GM12891 (cell line): ENCODE results near the gene LIMS2.

Experiments used
- PAX5 ChIP-seq: IDR thresholded peaks from 2 replicates; pipeline ENCODE4 v1.6.1; 2011; ENCODE audit warnings: low read length, moderate library complexity, mild to moderate bottlenecking; ENCODE audit not compliant: insufficient read depth, severe bottlenecking
- POLR2A ChIP-seq: IDR thresholded peaks from 2 replicates; pipeline ENCODE4 v1.6.1; 2011; ENCODE audit warnings: low read depth, low read length, control low read depth
- POLR2AphosphoS5 ChIP-seq: IDR thresholded peaks from 2 replicates; pipeline ENCODE4 v1.6.1; 2011; ENCODE audit warnings: low read depth, low read length, control low read depth
- POU2F2 ChIP-seq: IDR thresholded peaks from 2 replicates; pipeline ENCODE4 v1.6.1; 2011; ENCODE audit warnings: low read depth, mild to moderate bottlenecking, control low read depth, low read length, moderate library complexity
- SPI1 ChIP-seq: IDR thresholded peaks from 2 replicates; pipeline ENCODE4 v1.6.1; 2011; ENCODE audit warnings: low read depth, low read length, control low read depth
- TAF1 ChIP-seq: IDR thresholded peaks from 2 replicates; pipeline ENCODE4 v1.6.1; 2011; ENCODE audit warnings: low read depth, low read length, control low read depth

- TF ChIP-seq TAF1 (peak; percentile 95), POLR2A (peak; percentile 98), POLR2AphosphoS5 (peak; percentile 94), PAX5 (peak; percentile 49), SPI1 (peak; percentile 46), POU2F2 (peak; percentile 71; the same call in 1 of the 2 replicates)
Observed at GRCh38 chr2:127701193-127701650, 25.9 kb upstream of the LIMS2 start, which contains the start of gene SFT2D3.
